ENCODE results near the gene UTP20. TPM values are rescaled to one million over a fixed set of nuclear protein-coding genes. Genes with fewer than 3 reads are reported as not detected.

UTP20 gene
- polyA plus RNA-seq, 1 of the 3 experiments (the other 2 are of a cell fraction): 5.7 TPM

DNA sequence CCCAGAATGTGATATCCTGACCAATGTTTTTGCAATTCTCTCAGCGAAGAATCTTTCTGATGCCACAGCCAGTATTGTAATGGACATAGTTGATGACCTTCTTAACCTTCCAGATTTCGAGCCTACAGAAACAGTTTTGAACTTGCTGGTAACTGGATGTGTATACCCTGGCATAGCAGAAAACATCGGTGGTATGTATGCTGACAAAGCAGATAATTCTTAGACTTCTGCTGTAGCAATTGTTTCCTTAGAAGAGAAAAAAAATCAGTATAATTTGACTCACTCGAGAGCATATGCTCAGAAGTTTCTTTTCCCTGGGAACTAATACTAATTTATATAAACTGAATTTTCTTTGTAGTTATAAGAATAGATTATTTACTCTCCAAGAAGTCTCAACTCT is 58.2 kb downstream of the UTP20 start (continued):
- TF ChIP-seq, protein P1, sequence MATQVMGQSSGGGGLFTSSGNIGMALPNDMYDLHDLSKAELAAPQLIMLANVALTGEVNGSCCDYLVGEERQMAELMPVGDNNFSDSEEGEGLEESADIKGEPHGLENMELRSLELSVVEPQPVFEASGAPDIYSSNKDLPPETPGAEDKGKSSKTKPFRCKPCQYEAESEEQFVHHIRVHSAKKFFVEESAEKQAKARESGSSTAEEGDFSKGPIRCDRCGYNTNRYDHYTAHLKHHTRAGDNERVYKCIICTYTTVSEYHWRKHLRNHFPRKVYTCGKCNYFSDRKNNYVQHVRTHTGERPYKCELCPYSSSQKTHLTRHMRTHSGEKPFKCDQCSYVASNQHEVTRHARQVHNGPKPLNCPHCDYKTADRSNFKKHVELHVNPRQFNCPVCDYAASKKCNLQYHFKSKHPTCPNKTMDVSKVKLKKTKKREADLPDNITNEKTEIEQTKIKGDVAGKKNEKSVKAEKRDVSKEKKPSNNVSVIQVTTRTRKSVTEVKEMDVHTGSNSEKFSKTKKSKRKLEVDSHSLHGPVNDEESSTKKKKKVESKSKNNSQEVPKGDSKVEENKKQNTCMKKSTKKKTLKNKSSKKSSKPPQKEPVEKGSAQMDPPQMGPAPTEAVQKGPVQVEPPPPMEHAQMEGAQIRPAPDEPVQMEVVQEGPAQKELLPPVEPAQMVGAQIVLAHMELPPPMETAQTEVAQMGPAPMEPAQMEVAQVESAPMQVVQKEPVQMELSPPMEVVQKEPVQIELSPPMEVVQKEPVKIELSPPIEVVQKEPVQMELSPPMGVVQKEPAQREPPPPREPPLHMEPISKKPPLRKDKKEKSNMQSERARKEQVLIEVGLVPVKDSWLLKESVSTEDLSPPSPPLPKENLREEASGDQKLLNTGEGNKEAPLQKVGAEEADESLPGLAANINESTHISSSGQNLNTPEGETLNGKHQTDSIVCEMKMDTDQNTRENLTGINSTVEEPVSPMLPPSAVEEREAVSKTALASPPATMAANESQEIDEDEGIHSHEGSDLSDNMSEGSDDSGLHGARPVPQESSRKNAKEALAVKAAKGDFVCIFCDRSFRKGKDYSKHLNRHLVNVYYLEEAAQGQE (IDR thresholded peaks at IDR 0.05; ENCODE audit: low read depth, low read length): no peak
- no peak for TF ChIP-seq FOXM1 (IDR thresholded peaks at IDR 0.05; ENCODE audit: low read depth)

DNA sequence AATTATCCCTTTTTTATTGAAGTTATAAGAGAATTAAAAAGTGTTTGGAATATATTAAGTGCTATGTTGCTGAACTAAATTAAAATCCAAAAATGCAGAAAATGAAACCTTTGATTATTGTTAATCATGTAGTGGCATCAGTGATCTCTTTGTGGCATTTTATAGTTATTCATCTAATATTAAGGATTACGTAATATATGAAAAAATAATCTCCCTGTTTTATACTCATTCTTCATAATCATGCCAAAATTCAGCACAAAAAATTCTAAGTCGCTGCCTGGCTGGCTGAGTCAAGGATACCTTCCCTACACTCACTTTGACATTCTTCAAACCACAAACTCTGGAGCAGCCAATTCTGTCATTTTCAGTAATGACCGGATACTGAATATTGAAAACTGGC is 64.0 kb downstream of the UTP20 start:
- ChIA-PET CTCF (no interaction called here), POLR2A (no interaction called here)
- no peak overlapping the region for H2AFZ ChIP-seq (ENCODE audit: low read depth)
- peaks cover 6% of the 10 kb centered on the region for H3F3A ChIP-seq (replicated peaks; ENCODE audit: insufficient read depth)
- no peaks in the 10 kb centered on the region for H3K79me2 ChIP-seq (ENCODE audit: insufficient read depth)
- peaks cover 1% of the 10 kb centered on the region; the same call in 1 of the 2 replicates for H3K9me3 ChIP-seq
- H3K9me2 ChIP-seq: no peaks in the 10 kb centered on the region
- no peaks in the 10 kb centered on the region for H3K4me1 ChIP-seq (ENCODE audit: control insufficient read depth in 1 of 2, insufficient read depth in 2 of 2, low read depth in 1 of 2, low read length in 1 of 2)
- no peak overlapping the region for H3K4me3 ChIP-seq (ENCODE audit: low read depth in 2 of 2, low read length in 1 of 2)
- H3K27ac ChIP-seq (ENCODE audit: low read depth in 2 of 2, low read length in 1 of 2): no peak overlapping the region
- H4K20me1 ChIP-seq (ENCODE audit: insufficient read depth): no peaks in the 10 kb centered on the region
- H3K36me3 ChIP-seq (replicated peaks in 1 of 2; ENCODE audit: control insufficient read depth in 1 of 2, insufficient read depth in 2 of 2, low read length in 1 of 2): peaks cover 47 to 74% of the 10 kb centered on the region in 2 experiments
- no peak for DNase-seq
- H3K27me3 ChIP-seq (ENCODE audit: insufficient read depth): no peaks in the 10 kb centered on the region
- no peak for TF ChIP-seq RCOR1 (IDR thresholded peaks at IDR 0.05; ENCODE audit: low read length)
- H3K9ac ChIP-seq: no peak overlapping the region
- WGBS (ENCODE audit: low lambda C conversion rate): 89% methylated on average over 3 of the region's 3 CpGs
- H3K4me2 ChIP-seq: no peak overlapping the region

DNA sequence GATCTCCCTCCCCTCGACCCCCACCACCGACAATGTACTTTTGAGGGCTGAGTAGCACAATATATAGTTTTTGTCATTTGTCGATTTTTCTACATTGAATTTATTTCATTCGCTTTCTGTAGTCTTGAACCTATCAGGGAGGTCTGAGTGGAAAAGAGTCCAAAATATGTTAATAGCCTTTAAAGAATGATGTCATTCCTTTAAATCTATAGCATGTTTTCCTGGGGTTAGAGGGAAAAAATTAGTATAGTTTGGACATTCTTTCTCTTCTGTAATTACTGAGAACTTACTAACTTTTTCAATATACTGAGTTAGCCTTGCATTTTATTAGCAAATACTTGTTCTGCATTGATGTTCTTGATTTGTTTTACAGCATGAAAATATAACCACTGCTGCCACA is 71.8 kb downstream of the UTP20 start:
- no peaks in the 10 kb centered on the region for H4K20me1 ChIP-seq (ENCODE audit: insufficient read depth)
- no peaks in the 10 kb centered on the region for H3K79me2 ChIP-seq (ENCODE audit: insufficient read depth)
- H3K36me3 ChIP-seq (replicated peaks in 1 of 2; ENCODE audit: control insufficient read depth in 1 of 2, insufficient read depth in 2 of 2, low read length in 1 of 2): peaks cover 33 to 56% of the 10 kb centered on the region in 2 experiments
- H3K4me3 ChIP-seq (ENCODE audit: low read depth in 2 of 2, low read length in 1 of 2): no peak overlapping the region
- H3K9me2 ChIP-seq: no peaks in the 10 kb centered on the region
- no peak for DNase-seq
- TF ChIP-seq FOXM1 (IDR thresholded peaks at IDR 0.05; ENCODE audit: low read depth) (no peak), GATA2 (CRISPR knock-in tag; IDR thresholded peaks at IDR 0.05) (no peak), EP300 (IDR thresholded peaks at IDR 0.05; ENCODE audit: borderline replicate concordance in 1 of 2, low read depth in 1 of 2, low read length in 1 of 2) (no peak), RFX5 (IDR thresholded peaks at IDR 0.05; ENCODE audit: low read length) (no peak), NFIC (IDR thresholded peaks at IDR 0.05; ENCODE audit: borderline replicate concordance) (no peak), GABPA (IDR thresholded peaks at IDR 0.05; ENCODE audit: low read depth) (no peak)
- TF ChIP-seq, protein P2, sequence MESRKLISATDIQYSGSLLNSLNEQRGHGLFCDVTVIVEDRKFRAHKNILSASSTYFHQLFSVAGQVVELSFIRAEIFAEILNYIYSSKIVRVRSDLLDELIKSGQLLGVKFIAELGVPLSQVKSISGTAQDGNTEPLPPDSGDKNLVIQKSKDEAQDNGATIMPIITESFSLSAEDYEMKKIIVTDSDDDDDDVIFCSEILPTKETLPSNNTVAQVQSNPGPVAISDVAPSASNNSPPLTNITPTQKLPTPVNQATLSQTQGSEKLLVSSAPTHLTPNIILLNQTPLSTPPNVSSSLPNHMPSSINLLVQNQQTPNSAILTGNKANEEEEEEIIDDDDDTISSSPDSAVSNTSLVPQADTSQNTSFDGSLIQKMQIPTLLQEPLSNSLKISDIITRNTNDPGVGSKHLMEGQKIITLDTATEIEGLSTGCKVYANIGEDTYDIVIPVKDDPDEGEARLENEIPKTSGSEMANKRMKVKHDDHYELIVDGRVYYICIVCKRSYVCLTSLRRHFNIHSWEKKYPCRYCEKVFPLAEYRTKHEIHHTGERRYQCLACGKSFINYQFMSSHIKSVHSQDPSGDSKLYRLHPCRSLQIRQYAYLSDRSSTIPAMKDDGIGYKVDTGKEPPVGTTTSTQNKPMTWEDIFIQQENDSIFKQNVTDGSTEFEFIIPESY (IDR thresholded peaks at IDR 0.05; ENCODE audit: borderline replicate concordance, low read depth): no peak
- no peak overlapping the region for H3K9ac ChIP-seq
- no peaks in the 10 kb centered on the region for H3K27me3 ChIP-seq (ENCODE audit: insufficient read depth)
- CTCF ChIA-PET: no interaction called here
- no peaks in the 10 kb centered on the region for H3F3A ChIP-seq (replicated peaks; ENCODE audit: insufficient read depth)
- peaks cover 5% of the 10 kb centered on the region; the same call in 1 of the 2 replicates for H3K9me3 ChIP-seq
- no peaks in the 10 kb centered on the region for H3K4me1 ChIP-seq (ENCODE audit: control insufficient read depth in 1 of 2, insufficient read depth in 2 of 2, low read depth in 1 of 2, low read length in 1 of 2)
- H3K27ac ChIP-seq (ENCODE audit: low read depth in 2 of 2, low read length in 1 of 2): no peak overlapping the region
- H3K4me2 ChIP-seq: no peak overlapping the region
- POLR2A ChIA-PET: no interaction called here
- 97% methylated on average over 4 of the region's 4 CpGs for WGBS (ENCODE audit: low lambda C conversion rate)
- no peak overlapping the region for H2AFZ ChIP-seq (ENCODE audit: low read depth)

Data from SK-N-SH (cell line).